Activated naive CD4-positive, alpha-beta T cell treated with anti-CD3 and anti-CD28 coated beads, Interleukin-2, amount 50 U/mL, for 72 hours (primary cell): Measurements from ENCODE around the gene JMJD6. TPM values are rescaled to one million over a fixed set of nuclear protein-coding genes. Genes with fewer than 3 reads are reported as not detected.
"Not testable (repeated sequence)": the region's sequence is repeated elsewhere in the genome, so short reads cannot be mapped to it uniquely, and the experiment has no call there.

Experiments used
- ATAC-seq, 2 donors: fragments of 150-1000 bp; cut with Tn5 transposase; 2 replicates each; pipeline ENCODE4 v1.10.0; 2021; ENCODE audit warnings: mild to moderate bottlenecking in 2 of 2, moderate library complexity in 2 of 2
- DNase-seq, 2 donors: peaks; one replicate each; pipeline ENCODE4 v3.0.0; 2021 to 2022; ENCODE audit warnings: low spot score in 2 of 2
- H3K27ac Mint-ChIP-seq, 2 donors: one replicate each; pipeline ENCODE4 v1.8.0; 2022; ENCODE audit warnings: mild to moderate bottlenecking in 2 of 2, mixed read lengths in 2 of 2
- H3K36me3 Mint-ChIP-seq, 2 donors: one replicate each; pipeline ENCODE4 v1.8.0; 2022; ENCODE audit warnings: mixed read lengths in 2 of 2
- H3K9me3 Mint-ChIP-seq, 2 donors: one replicate each; pipeline ENCODE4 v1.8.0; 2022; ENCODE audit warnings: mixed read lengths in 2 of 2
- total RNA-seq, 2 donors: library from RNA; stranded (reverse); gene quantifications; one replicate each; pipeline ENCODE4 v1.2.3, GENCODE V29; 2022

Gene JMJD6
- 10 to 100 TPM; 82.3 to 91.0 TPM for total RNA-seq

- no peaks in the 10 kb centered on the region for H3K9me3 Mint-ChIP-seq
- H3K36me3 Mint-ChIP-seq, result peaks cover 34 to 50% of the 10 kb centered on the region in 2 donors
- H3K27ac Mint-ChIP-seq, result peak within 1 kb of the TSS; percentile 97 to 99
- ATAC-seq (peak; percentile 75 to 82), DNase-seq (peak in 1 of 2 donors; percentile 94)
Measured at GRCh38 chr17:76726231-76726775, at the start of gene JMJD6. Gene JMJD6 (minus strand): TSS chr17:76726606. CDS start chr17:76726475, 131 bp downstream.

- Mint-ChIP-seq H3K27ac (peak overlapping the region in 1 of 2 donors; percentile 19), H3K9me3 (peaks cover 0 to 5% of the 10 kb centered on the region in 2 donors), H3K36me3 (peaks cover 4 to 22% of the 10 kb centered on the region in 2 donors)
- DNase-seq (no peak), ATAC-seq (no peak)
Measured at GRCh38 chr17:76775021-76775600, 48.7 kb upstream of the JMJD6 start.

- H3K36me3 Mint-ChIP-seq, result peaks cover 11 to 32% of the 10 kb centered on the region in 2 donors
- DNase-seq (peak in 1 of 2 donors; percentile 29), ATAC-seq (peak; percentile 90 to 98)
- H3K9me3 Mint-ChIP-seq, result peaks cover 0 to 5% of the 10 kb centered on the region in 2 donors
- H3K27ac Mint-ChIP-seq, result peak overlapping the region; percentile 88
Measured at GRCh38 chr17:76772842-76773525, 46.6 kb upstream of the JMJD6 start.

GRCh38 chr17:76758570-76758969 is 32.2 kb upstream of the JMJD6 start:
- H3K27ac Mint-ChIP-seq, result no peak overlapping the region
- no peaks in the 10 kb centered on the region for H3K9me3 Mint-ChIP-seq
- ATAC-seq (no peak), DNase-seq (no peak)
- peaks cover 5 to 7% of the 10 kb centered on the region in 2 donors for H3K36me3 Mint-ChIP-seq

GRCh38 chr17:76757256-76757655 is 30.9 kb upstream of the JMJD6 start:
- DNase-seq (no peak), ATAC-seq (no peak)
- Mint-ChIP-seq H3K9me3 (no peaks in the 10 kb centered on the region), H3K27ac (no peak overlapping the region), H3K36me3 (peaks cover 7 to 13% of the 10 kb centered on the region in 2 donors)

- peaks cover 7 to 13% of the 10 kb centered on the region in 2 donors for H3K36me3 Mint-ChIP-seq
- no peak overlapping the region for H3K27ac Mint-ChIP-seq
- no peaks in the 10 kb centered on the region for H3K9me3 Mint-ChIP-seq
- ATAC-seq (no peak), DNase-seq (no peak)
Measured at GRCh38 chr17:76755285-76755684, 28.9 kb upstream of the JMJD6 start.

GRCh38 chr17:76753061-76753961 is 26.9 kb upstream of the JMJD6 start:
- DNase-seq (peak; percentile 38 to 58), ATAC-seq (peak; percentile 94 to 96)
- H3K36me3 Mint-ChIP-seq, result peaks cover 10 to 13% of the 10 kb centered on the region in 2 donors
- no peaks in the 10 kb centered on the region for H3K9me3 Mint-ChIP-seq
- peak overlapping the region; percentile 99 for H3K27ac Mint-ChIP-seq

- DNase-seq (no peak), ATAC-seq (peak; percentile 19 to 35)
- H3K36me3 Mint-ChIP-seq, result peaks cover 6 to 10% of the 10 kb centered on the region in 2 donors
- peak overlapping the region; percentile 99 for H3K27ac Mint-ChIP-seq
- H3K9me3 Mint-ChIP-seq, result no peaks in the 10 kb centered on the region
Measured at GRCh38 chr17:76752006-76752405, 25.6 kb upstream of the JMJD6 start.

- no peak for ATAC-seq
- DNase-seq, result no peak
- peaks cover 7 to 8% of the 10 kb centered on the region in 2 donors for H3K36me3 Mint-ChIP-seq
- no peaks in the 10 kb centered on the region for H3K9me3 Mint-ChIP-seq
- peak overlapping the region in 1 of 2 donors; percentile 99 for H3K27ac Mint-ChIP-seq
Measured at GRCh38 chr17:76751416-76751993, 25.1 kb upstream of the JMJD6 start.

- peak overlapping the region in 1 of 2 donors; percentile 69 for H3K27ac Mint-ChIP-seq
- DNase-seq (no peak), ATAC-seq (no peak)
- H3K36me3 Mint-ChIP-seq, result peaks cover 7 to 34% of the 10 kb centered on the region in 2 donors
- H3K9me3 Mint-ChIP-seq, result no peaks in the 10 kb centered on the region
Measured at GRCh38 chr17:76748657-76749056, 22.3 kb upstream of the JMJD6 start.

- Mint-ChIP-seq H3K27ac (no peak overlapping the region), H3K36me3 (peaks cover under 1 to 34% of the 10 kb centered on the region in 2 donors), H3K9me3 (no peaks in the 10 kb centered on the region)
- no peak for ATAC-seq
- no peak for DNase-seq
Measured at GRCh38 chr17:76747716-76748363, 21.4 kb upstream of the JMJD6 start.

- peak; percentile 61 to 89 for ATAC-seq
- peaks cover 0 to 40% of the 10 kb centered on the region in 2 donors for H3K36me3 Mint-ChIP-seq
- DNase-seq, H3K9me3 Mint-ChIP-seq: not testable (repeated sequence)
- H3K27ac Mint-ChIP-seq, result peak overlapping the region in 1 of 2 donors; percentile 36
Measured at GRCh38 chr17:76745785-76746184, 19.4 kb upstream of the JMJD6 start.

GRCh38 chr17:76744747-76745146 is 18.3 kb upstream of the JMJD6 start:
- H3K36me3 Mint-ChIP-seq, result peaks cover 0 to 36% of the 10 kb centered on the region in 2 donors
- H3K27ac Mint-ChIP-seq, result no peak overlapping the region
- peak; percentile 40 to 60 for ATAC-seq
- no peaks in the 10 kb centered on the region for H3K9me3 Mint-ChIP-seq
- DNase-seq, result no peak

- no peaks in the 10 kb centered on the region for H3K9me3 Mint-ChIP-seq
- DNase-seq, result no peak
- H3K27ac Mint-ChIP-seq, result peak overlapping the region in 1 of 2 donors; percentile 9
- ATAC-seq, result peak; percentile 63 to 77
- peaks cover 10 to 36% of the 10 kb centered on the region in 2 donors for H3K36me3 Mint-ChIP-seq
Measured at GRCh38 chr17:76742958-76743357, 16.6 kb upstream of the JMJD6 start.

- Mint-ChIP-seq H3K36me3 (peaks cover 20 to 30% of the 10 kb centered on the region in 2 donors), H3K9me3 (no peaks in the 10 kb centered on the region), H3K27ac (no peak overlapping the region)
- DNase-seq, result no peak
- ATAC-seq, result no peak
Measured at GRCh38 chr17:76740329-76741118, 14.1 kb upstream of the JMJD6 start.
